Measurements from ENCODE around the gene LYSMD4. TPM values are rescaled to one million over a fixed set of nuclear protein-coding genes. Genes with fewer than 3 reads are reported as not detected.

Gene LYSMD4
- polyA plus RNA-seq, 3 donors from 2014 or later, result 1.6 to 3.5 (median 3.1) TPM

GRCh38 chr15:99707473-99708270, 25.6 kb downstream of the LYSMD4 start:
- no peaks in the 10 kb centered on the region for H3K9me3 Mint-ChIP-seq
- H3K27me3 Mint-ChIP-seq (ENCODE audit: low read depth in 3 of 3), result peaks cover 0 to 2% (median 0%) of the 10 kb centered on the region in 3 donors
- no peak for DNase-seq
- H3K27ac Mint-ChIP-seq, result peak overlapping the region in 2 of 6 donors; percentile 34 to 38
- peaks cover 0 to 22% of the 10 kb centered on the region in 2 donors for H3K4me1 Mint-ChIP-seq
- H3K36me3 Mint-ChIP-seq, result peaks cover 11 to 24% (median 11%) of the 10 kb centered on the region in 3 donors
- H3K4me3 Mint-ChIP-seq, result peak overlapping the region in 1 of 5 donors; percentile 11

- no peak for DNase-seq
- Mint-ChIP-seq H3K27me3 (ENCODE audit: low read depth in 3 of 3) (peaks cover 0 to 2% (median 0%) of the 10 kb centered on the region in 3 donors), H3K4me3 (peak overlapping the region in 1 of 5 donors; percentile 11), H3K27ac (no peak overlapping the region), H3K9me3 (no peaks in the 10 kb centered on the region), H3K36me3 (peaks cover 10 to 17% (median 11%) of the 10 kb centered on the region in 3 donors), H3K4me1 (peaks cover 0 to 17% of the 10 kb centered on the region in 2 donors)
Observed at GRCh38 chr15:99706557-99707303, 26.5 kb downstream of the LYSMD4 start.

- Mint-ChIP-seq H3K36me3 (peaks cover 0 to 6% (median 0%) of the 10 kb centered on the region in 3 donors), H3K27ac (no peak overlapping the region)
- peak; percentile 49 to 54 (median 52) for DNase-seq
Observed at GRCh38 chr15:99704444-99704838, 28.8 kb downstream of the LYSMD4 start.

GRCh38 chr15:99703603-99704443, 29.4 kb downstream of the LYSMD4 start:
- H3K9me3 Mint-ChIP-seq, result no peaks in the 10 kb centered on the region
- H3K27me3 Mint-ChIP-seq (ENCODE audit: low read depth in 3 of 3), result peaks cover 0 to 2% (median 0%) of the 10 kb centered on the region in 3 donors
- no peak overlapping the region for H3K27ac Mint-ChIP-seq
- peaks cover 0 to 17% of the 10 kb centered on the region in 2 donors for H3K4me1 Mint-ChIP-seq
- no peak overlapping the region for H3K4me3 Mint-ChIP-seq
- no peak for DNase-seq
- H3K36me3 Mint-ChIP-seq, result peaks cover 0 to under 1% (median 0%) of the 10 kb centered on the region in 3 donors

More at GRCh38 chr15:99704444-99704838, 28.8 kb downstream of the LYSMD4 start:
- peaks cover 0 to 2% (median 0%) of the 10 kb centered on the region in 3 donors for H3K27me3 Mint-ChIP-seq (ENCODE audit: low read depth in 3 of 3)
- no peaks in the 10 kb centered on the region for H3K9me3 Mint-ChIP-seq
- H3K4me3 Mint-ChIP-seq, result no peak overlapping the region
- H3K4me1 Mint-ChIP-seq, result peaks cover 0 to 17% of the 10 kb centered on the region in 2 donors

GRCh38 chr15:99702895-99703602, 30.2 kb downstream of the LYSMD4 start:
- Mint-ChIP-seq H3K9me3 (no peaks in the 10 kb centered on the region), H3K27ac (no peak overlapping the region), H3K4me1 (peaks cover 0 to 17% of the 10 kb centered on the region in 2 donors), H3K4me3 (no peak overlapping the region), H3K36me3 (no peaks in the 10 kb centered on the region), H3K27me3 (ENCODE audit: low read depth in 3 of 3) (peaks cover 0 to 2% (median 0%) of the 10 kb centered on the region in 3 donors)
- no peak for DNase-seq

- no peak for DNase-seq
- H3K27me3 Mint-ChIP-seq (ENCODE audit: low read depth in 3 of 3), result no peaks in the 10 kb centered on the region
- H3K27ac Mint-ChIP-seq, result peak overlapping the region in 1 of 6 donors; percentile 27
- no peak overlapping the region for H3K4me3 Mint-ChIP-seq
- no peaks in the 10 kb centered on the region for H3K4me1 Mint-ChIP-seq
- H3K36me3 Mint-ChIP-seq, result peaks cover 19 to 33% (median 31%) of the 10 kb centered on the region in 3 donors
- H3K9me3 Mint-ChIP-seq, result no peaks in the 10 kb centered on the region
Observed at GRCh38 chr15:99696096-99696495, 37.1 kb downstream of the LYSMD4 start.

- no peak overlapping the region for H3K27ac Mint-ChIP-seq
- peaks cover 32 to 48% (median 40%) of the 10 kb centered on the region in 3 donors for H3K36me3 Mint-ChIP-seq
- no peaks in the 10 kb centered on the region for H3K9me3 Mint-ChIP-seq
- H3K27me3 Mint-ChIP-seq (ENCODE audit: low read depth in 3 of 3), result peaks cover 0 to 2% (median 0%) of the 10 kb centered on the region in 3 donors
- H3K4me1 Mint-ChIP-seq, result no peaks in the 10 kb centered on the region
- H3K4me3 Mint-ChIP-seq, result no peak overlapping the region
- no peak for DNase-seq
Observed at GRCh38 chr15:99692825-99693224, 40.4 kb downstream of the LYSMD4 start.

- peaks cover 0 to 2% (median 0%) of the 10 kb centered on the region in 3 donors for H3K27me3 Mint-ChIP-seq (ENCODE audit: low read depth in 3 of 3)
- H3K4me1 Mint-ChIP-seq, result peaks cover 15 to 44% of the 10 kb centered on the region in 2 donors
- no peak overlapping the region for H3K4me3 Mint-ChIP-seq
- no peak overlapping the region for H3K27ac Mint-ChIP-seq
- no peak for DNase-seq
- H3K9me3 Mint-ChIP-seq, result peaks cover 0 to 6% (median 5%) of the 10 kb centered on the region in 6 donors
- peaks cover 32 to 46% (median 40%) of the 10 kb centered on the region in 3 donors for H3K36me3 Mint-ChIP-seq
Observed at GRCh38 chr15:99686290-99686689, 46.9 kb downstream of the LYSMD4 start.

- H3K27ac Mint-ChIP-seq, result peak overlapping the region in 4 of 6 donors; percentile 8 to 82 (median 72)
- peaks cover 29 to 47% (median 46%) of the 10 kb centered on the region in 3 donors for H3K36me3 Mint-ChIP-seq
- peaks cover 15 to 44% of the 10 kb centered on the region in 2 donors for H3K4me1 Mint-ChIP-seq
- peak overlapping the region in 2 of 5 donors; percentile 3 to 26 for H3K4me3 Mint-ChIP-seq
- H3K9me3 Mint-ChIP-seq, result peaks cover 0 to 6% (median 5%) of the 10 kb centered on the region in 6 donors
- no peak for DNase-seq
- no peaks in the 10 kb centered on the region for H3K27me3 Mint-ChIP-seq (ENCODE audit: low read depth in 3 of 3)
Observed at GRCh38 chr15:99683000-99683670, 50.1 kb downstream of the LYSMD4 start.

GRCh38 chr15:99682455-99682854, 50.8 kb downstream of the LYSMD4 start:
- no peak for DNase-seq
- H3K36me3 Mint-ChIP-seq, result peaks cover 27 to 47% (median 44%) of the 10 kb centered on the region in 3 donors
- H3K9me3 Mint-ChIP-seq, result peaks cover 0 to 6% (median 4%) of the 10 kb centered on the region in 6 donors
- H3K4me3 Mint-ChIP-seq, result no peak overlapping the region
- H3K27ac Mint-ChIP-seq, result peak overlapping the region in 1 of 6 donors; percentile 17
- H3K4me1 Mint-ChIP-seq, result peaks cover 15 to 44% of the 10 kb centered on the region in 2 donors
- no peaks in the 10 kb centered on the region for H3K27me3 Mint-ChIP-seq (ENCODE audit: low read depth in 3 of 3)

GRCh38 chr15:99681990-99682389, 51.2 kb downstream of the LYSMD4 start:
- Mint-ChIP-seq H3K27me3 (ENCODE audit: low read depth in 3 of 3) (no peaks in the 10 kb centered on the region), H3K9me3 (peaks cover 0 to 6% (median 2%) of the 10 kb centered on the region in 6 donors), H3K27ac (peak overlapping the region in 3 of 6 donors; percentile 17 to 30 (median 25)), H3K36me3 (peaks cover 32 to 48% (median 46%) of the 10 kb centered on the region in 3 donors), H3K4me3 (no peak overlapping the region), H3K4me1 (peaks cover 15 to 44% of the 10 kb centered on the region in 2 donors)
- DNase-seq, result no peak

- no peak for DNase-seq
- no peak overlapping the region for H3K27ac Mint-ChIP-seq
- no peaks in the 10 kb centered on the region for H3K9me3 Mint-ChIP-seq
- peaks cover 12 to 34% of the 10 kb centered on the region in 2 donors for H3K4me1 Mint-ChIP-seq
- no peak overlapping the region for H3K4me3 Mint-ChIP-seq
- H3K36me3 Mint-ChIP-seq, result peaks cover 27 to 44% (median 42%) of the 10 kb centered on the region in 3 donors
- peaks cover 0 to 1% (median 0%) of the 10 kb centered on the region in 3 donors for H3K27me3 Mint-ChIP-seq (ENCODE audit: low read depth in 3 of 3)
Observed at GRCh38 chr15:99680276-99680675, 53.0 kb downstream of the LYSMD4 start.
